HepG2 (cell line): ENCODE results near the gene ARHGEF10L. TPM values are rescaled to one million over a fixed set of nuclear protein-coding genes. Genes with fewer than 3 reads are reported as not detected.

Experiments used
- ATAC-seq: fragments of 200-7000 bp; cut with Tn5 transposase; 3 replicates; pipeline ENCODE4 v1.9.1; 2020; ENCODE audit warnings: mild to moderate bottlenecking, moderate library complexity
- BruUV-seq: library from RNA; stranded (reverse); fragments of 400-500 nt; replicated peaks from 2 replicates; lab custom pipeline; 2021; lab: Mats Ljungman, UMichigan
- CTCF ChIA-PET: fragments of 300-600 bp; formaldehyde crosslinking; extraction: SDS; loops from one replicate; lab custom pipeline; 2021; ENCODE audit warnings: low total read pairs, inconsistent platforms, low intra/inter-chr PET ratio; lab: Yijun Ruan, JAX
- POLR2A ChIA-PET: fragments of 350-600 bp; sonication (Branson Sonifier 250); formaldehyde crosslinking; loops from one replicate; lab custom pipeline; 2020; ENCODE audit warnings: antibody characterized with exemption, inconsistent platforms; lab: Yijun Ruan, JAX
- DNase-seq: peaks from one replicate; pipeline ENCODE4 v3.0.0-alpha.2; 2015; ENCODE audit warnings: low spot score
- FAIRE-seq: peaks from 3 replicates; lab custom pipeline; 2011; peaks lifted over from hg19 to GRCh38; lab: Jason Lieb, UNC
- H2AFZ ChIP-seq: one replicate; pipeline ENCODE4 v1.6.1; 2011; ENCODE audit warnings: low read length, inconsistent platforms
- H3K27ac ChIP-seq: fragments of 300-600 bp; 3 replicates; pipeline ENCODE4 v1.8.0; 2011; ENCODE audit warnings: mixed run types, mild to moderate bottlenecking, mixed read lengths, low read length, inconsistent platforms; ENCODE audit not compliant: insufficient read depth; ENCODE audit errors: extremely low read length
- H3K27me3 ChIP-seq, 2 experiments: fragments of 200-600 bp in 1 of 2; 2 replicates in 1 of 2; 3 replicates in 1 of 2; pipeline versions ENCODE4 v1.6.0 to v1.8.0; 2011; ENCODE audit warnings: low read length in 2 of 2, mild to moderate bottlenecking in 2 of 2, moderate library complexity in 2 of 2, inconsistent platforms in 1 of 2; ENCODE audit not compliant: insufficient read depth in 2 of 2, control insufficient read depth in 1 of 2
- H3K36me3 ChIP-seq, 2 experiments: fragments of 200-600 bp in 1 of 2; replicated peaks in 1 of 2; 2 replicates in 1 of 2; 3 replicates in 1 of 2; pipeline versions ENCODE4 v1.5.1 to v1.8.0; 2011; ENCODE audit warnings: low read length in 2 of 2, inconsistent platforms in 1 of 2; ENCODE audit not compliant: insufficient read depth in 2 of 2, control insufficient read depth in 1 of 2
- H3K4me1 ChIP-seq: 2 replicates; pipeline ENCODE4 v1.5.1; 2012; ENCODE audit warnings: low read length, inconsistent platforms; ENCODE audit not compliant: insufficient read depth
- H3K4me2 ChIP-seq: 2 replicates; pipeline ENCODE4 v1.6.0; 2011; ENCODE audit warnings: low read depth, low read length, inconsistent platforms
- H3K4me3 ChIP-seq, 3 experiments: fragments of 200-600 bp in 1 of 3; sonication (generic), shearing (Covaris generic) in 1 of 3; replicated peaks in 1 of 3; 2 replicates each; pipeline ENCODE4 v1.5.1; 2011 to 2016; ENCODE audit warnings: low read length in 3 of 3, inconsistent platforms in 2 of 3, low read depth in 2 of 3, mild to moderate bottlenecking in 2 of 3, control low read depth in 1 of 3, mixed read lengths in 1 of 3; ENCODE audit not compliant: insufficient read depth in 1 of 3
- H3K79me2 ChIP-seq: one replicate; pipeline ENCODE4 v1.6.1; 2011; ENCODE audit warnings: low read length, inconsistent platforms; ENCODE audit not compliant: insufficient read depth
- H3K9ac ChIP-seq: 2 replicates; pipeline ENCODE4 v1.6.0; 2011; ENCODE audit warnings: mild to moderate bottlenecking, low read depth, low read length, inconsistent platforms; ENCODE audit not compliant: insufficient read depth
- H3K9me3 ChIP-seq: 2 replicates; pipeline ENCODE4 v1.5.1; 2012; ENCODE audit warnings: mild to moderate bottlenecking, low read length
- H4K20me1 ChIP-seq: 2 replicates; pipeline ENCODE4 v1.6.0; 2011; ENCODE audit warnings: inconsistent platforms, mild to moderate bottlenecking, low read length, moderate library complexity; ENCODE audit not compliant: insufficient read depth
- CBFB ChIP-seq: sonication (generic); formaldehyde crosslinking; IDR thresholded peaks from 2 replicates; pipeline ENCODE4 v1.4.0; 2020; ENCODE audit warnings: missing genetic modification reagents
- EZH2 ChIP-seq: conservative IDR thresholded peaks from 2 replicates; pipeline ENCODE4 v1.6.1; 2012; ENCODE audit warnings: mild to moderate bottlenecking, low read depth, low read length, moderate library complexity
- HCFC1 ChIP-seq: fragments of 150-350 bp; IDR thresholded peaks from 2 replicates; pipeline ENCODE4 v1.6.1; 2014; ENCODE audit warnings: low read depth, low read length
- HOXD1 ChIP-seq: sonication (generic); formaldehyde crosslinking; IDR thresholded peaks from 2 replicates; pipeline ENCODE4 v1.5.0; 2020; ENCODE audit warnings: missing genetic modification reagents
- KAT8 ChIP-seq: IDR thresholded peaks from 2 replicates; pipeline ENCODE4 v1.6.1; 2016; ENCODE audit warnings: missing genetic modification reagents, missing compliant biosample characterization
- KDM6A ChIP-seq: IDR thresholded peaks from 2 replicates; pipeline ENCODE4 v1.6.1; 2016; ENCODE audit warnings: low read depth
- MEIS2 ChIP-seq: sonication (generic); formaldehyde crosslinking; IDR thresholded peaks from 2 replicates; pipeline ENCODE4 v1.9.0; 2021; ENCODE audit warnings: mild to moderate bottlenecking, missing genetic modification reagents
- PPARG ChIP-seq: conservative IDR thresholded peaks from 2 replicates; pipeline ENCODE4 v1.6.1; 2016; ENCODE audit warnings: missing biosample characterization, missing genetic modification reagents
- SP140L ChIP-seq: sonication (generic); formaldehyde crosslinking; IDR thresholded peaks from 2 replicates; pipeline ENCODE4 v1.4.0; 2020; ENCODE audit warnings: missing genetic modification reagents, borderline replicate concordance
- SP5 ChIP-seq: IDR thresholded peaks from 2 replicates; pipeline ENCODE4 v1.6.1; 2016; ENCODE audit warnings: low read depth, borderline replicate concordance
- SRSF9 ChIP-seq: fragments of 200-400 bp; formaldehyde crosslinking; IDR thresholded peaks from 2 replicates; pipeline ENCODE4 v1.6.1; 2018; ENCODE audit warnings: borderline replicate concordance, mild to moderate bottlenecking, low read depth, low read length; ENCODE audit not compliant: insufficient read depth, poor library complexity, severe bottlenecking
- ZMYM2 ChIP-seq: sonication (generic); formaldehyde crosslinking; IDR thresholded peaks from 2 replicates; pipeline ENCODE4 v1.8.0; 2022; ENCODE audit warnings: mild to moderate bottlenecking, missing genetic modification reagents
- ZNF138 ChIP-seq: sonication (generic); formaldehyde crosslinking; IDR thresholded peaks from 2 replicates; pipeline ENCODE4 v1.5.0; 2020; ENCODE audit warnings: mild to moderate bottlenecking, low read depth, missing genetic modification reagents
- ZNF264 ChIP-seq: sonication (generic); formaldehyde crosslinking; IDR thresholded peaks from 2 replicates; pipeline ENCODE4 v1.4.0; 2020; ENCODE audit warnings: missing genetic modification reagents
- ZNF382 ChIP-seq: sonication (generic); formaldehyde crosslinking; IDR thresholded peaks from 2 replicates; pipeline ENCODE4 v1.5.0; 2020; ENCODE audit warnings: missing genetic modification reagents, mild to moderate bottlenecking, borderline replicate concordance
- ZNF703 ChIP-seq: sonication (generic); formaldehyde crosslinking; IDR thresholded peaks from 2 replicates; pipeline ENCODE4 v1.5.1; 2020; ENCODE audit warnings: missing genetic modification reagents, mild to moderate bottlenecking, moderate library complexity, borderline replicate concordance
- ZXDC ChIP-seq: sonication (generic); formaldehyde crosslinking; IDR thresholded peaks from 2 replicates; pipeline ENCODE4 v1.5.0; 2020; ENCODE audit warnings: mild to moderate bottlenecking, missing genetic modification reagents
- WGBS: methylation state at CpG from one replicate; pipeline ENCODE4 v1.1.6; 2017; ENCODE audit warnings: low lambda C conversion rate; 5-methylcytosine and 5-hydroxymethylcytosine counted together
- in situ Hi-C: cut with HindIII; loops from 2 replicates; pipeline ENCODE4 v1.10.0; 2017; ENCODE audit warnings: low pct_unique_long_range_greater_than_20kb; ENCODE audit not compliant: extremely low pct_ligation_motif_present
- intact Hi-C: fragments of 100-400 bp; cut with micrococcal nuclease; formaldehyde crosslinking; loops from one replicate; pipeline ENCODE4 v1.10.0; 2022; ENCODE audit not compliant: unreplicated experiment
- polyA plus RNA-seq, 8 experiments: library from polyadenylated mRNA; depleted of rRNA in 3 of 8; stranded (reverse) in 7 of 8; unstranded in 1 of 8; fragments of >200 nt; fragmentation: Illumina TruSeq in 4 of 8; extraction: Trizol in 4 of 8; gene quantifications; 2 replicates each; pipeline versions ENCODE4 v1.2.1 to v1.2.3, GENCODE V29; 2011 to 2016; ENCODE audit warnings: low read depth in 4 of 8, missing spikeins in 1 of 8, mixed read lengths in 1 of 8; ENCODE audit not compliant: insufficient read depth in 1 of 8
- total RNA-seq, 5 experiments: library from RNA; depleted of rRNA; stranded (reverse); fragments of >200 nt; fragmentation: Illumina TruSeq; extraction: Trizol; gene quantifications; 2 replicates each; pipeline ENCODE4 v1.2.3, GENCODE V29; 2016; ENCODE audit warnings: low read depth in 1 of 5
- TF ChIP-seq, protein P1 (sequence below): IDR thresholded peaks from 2 replicates; pipeline ENCODE4 v1.6.1; 2012; ENCODE audit warnings: inconsistent platforms
- TF ChIP-seq, protein P2 (sequence below): sonication (generic); formaldehyde crosslinking; IDR thresholded peaks from 2 replicates; pipeline ENCODE4 v1.4.0; 2020; ENCODE audit warnings: mild to moderate bottlenecking, missing genetic modification reagents

The ARHGEF10L gene
- total and polyA plus RNA-seq, 2 of the 13 experiments (the other 11 are each of a cell fraction or from before 2014, with no cell fraction given), result 46.5 to 78.3 TPM

GRCh38 chr1:17554954-17555353 lies 15.5 kb downstream of the ARHGEF10L start:
- WGBS, result 75% methylated on average over 2 of the region's 2 CpGs
- ATAC-seq (no peak), FAIRE-seq (no peak), DNase-seq (no peak)
- no TSS peak for BruUV-seq
- Histone ChIP-seq H4K20me1 (no peaks in the 10 kb centered on the region), H2AFZ (no peak overlapping the region), H3K36me3 (no peaks in the 10 kb centered on the region), H3K4me2 (no peak overlapping the region), H3K4me1 (peaks cover 29% of the 10 kb centered on the region), H3K4me3 (no peak overlapping the region), H3K9ac (no peak overlapping the region), H3K27me3 (no peaks in the 10 kb centered on the region), H3K79me2 (no peaks in the 10 kb centered on the region), H3K27ac (no peak overlapping the region), H3K9me3 (no peaks in the 10 kb centered on the region)
- CTCF ChIA-PET, result no interaction called here
- intact Hi-C loops (no loop called here), in situ Hi-C loops (no loop called here)
- TF ChIP-seq ZNF138 (CRISPR knock-in tag), result no peak
- TF ChIP-seq, protein P1, sequence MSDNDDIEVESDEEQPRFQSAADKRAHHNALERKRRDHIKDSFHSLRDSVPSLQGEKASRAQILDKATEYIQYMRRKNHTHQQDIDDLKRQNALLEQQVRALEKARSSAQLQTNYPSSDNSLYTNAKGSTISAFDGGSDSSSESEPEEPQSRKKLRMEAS, result no peak
- no peak for TF ChIP-seq SP5 (CRISPR knock-in tag)
- no peak for TF ChIP-seq SRSF9
- no peak for TF ChIP-seq ZNF382 (CRISPR knock-in tag)
- no peak for TF ChIP-seq EZH2
- no peak for TF ChIP-seq ZMYM2
- no peak for TF ChIP-seq ZNF264 (CRISPR knock-in tag)
- no peak for TF ChIP-seq ZNF703 (CRISPR knock-in tag)
- no peak for TF ChIP-seq CBFB (CRISPR knock-in tag)
- TF ChIP-seq HOXD1, result no peak
- no peak for TF ChIP-seq HCFC1
- no peak for TF ChIP-seq KAT8 (CRISPR knock-in tag)
- no peak for TF ChIP-seq PPARG (CRISPR knock-in tag)
- TF ChIP-seq ZXDC (CRISPR knock-in tag), result no peak
- no peak for TF ChIP-seq KDM6A
- TF ChIP-seq, protein P2, sequence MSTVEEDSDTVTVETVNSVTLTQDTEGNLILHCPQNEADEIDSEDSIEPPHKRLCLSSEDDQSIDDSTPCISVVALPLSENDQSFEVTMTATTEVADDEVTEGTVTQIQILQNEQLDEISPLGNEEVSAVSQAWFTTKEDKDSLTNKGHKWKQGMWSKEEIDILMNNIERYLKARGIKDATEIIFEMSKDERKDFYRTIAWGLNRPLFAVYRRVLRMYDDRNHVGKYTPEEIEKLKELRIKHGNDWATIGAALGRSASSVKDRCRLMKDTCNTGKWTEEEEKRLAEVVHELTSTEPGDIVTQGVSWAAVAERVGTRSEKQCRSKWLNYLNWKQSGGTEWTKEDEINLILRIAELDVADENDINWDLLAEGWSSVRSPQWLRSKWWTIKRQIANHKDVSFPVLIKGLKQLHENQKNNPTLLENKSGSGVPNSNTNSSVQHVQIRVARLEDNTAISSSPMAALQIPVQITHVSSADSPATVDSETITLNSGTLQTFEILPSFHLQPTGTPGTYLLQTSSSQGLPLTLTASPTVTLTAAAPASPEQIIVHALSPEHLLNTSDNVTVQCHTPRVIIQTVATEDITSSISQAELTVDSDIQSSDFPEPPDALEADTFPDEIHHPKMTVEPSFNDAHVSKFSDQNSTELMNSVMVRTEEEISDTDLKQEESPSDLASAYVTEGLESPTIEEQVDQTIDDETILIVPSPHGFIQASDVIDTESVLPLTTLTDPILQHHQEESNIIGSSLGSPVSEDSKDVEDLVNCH (CRISPR knock-in tag), result no peak
- TF ChIP-seq MEIS2 (CRISPR knock-in tag), result no peak
- TF ChIP-seq SP140L, result no peak
- POLR2A ChIA-PET, result no interaction called here
